Astrocyte (in vitro differentiated cells and primary cell): ENCODE results near the gene SARS2.

Experiments used
- EZH2 ChIP-seq: IDR thresholded peaks from 2 replicates; pipeline ENCODE4 v1.6.1; 2012; ENCODE audit warnings: mild to moderate bottlenecking, low read length, inconsistent platforms; ENCODE audit not compliant: insufficient read depth
- TF ChIP-seq, protein P1 (sequence below): IDR thresholded peaks from 2 replicates; pipeline ENCODE4 v1.5.1; 2011; ENCODE audit warnings: low read depth, mild to moderate bottlenecking, inconsistent platforms, low read length, moderate library complexity; ENCODE audit not compliant: insufficient read depth

DNA sequence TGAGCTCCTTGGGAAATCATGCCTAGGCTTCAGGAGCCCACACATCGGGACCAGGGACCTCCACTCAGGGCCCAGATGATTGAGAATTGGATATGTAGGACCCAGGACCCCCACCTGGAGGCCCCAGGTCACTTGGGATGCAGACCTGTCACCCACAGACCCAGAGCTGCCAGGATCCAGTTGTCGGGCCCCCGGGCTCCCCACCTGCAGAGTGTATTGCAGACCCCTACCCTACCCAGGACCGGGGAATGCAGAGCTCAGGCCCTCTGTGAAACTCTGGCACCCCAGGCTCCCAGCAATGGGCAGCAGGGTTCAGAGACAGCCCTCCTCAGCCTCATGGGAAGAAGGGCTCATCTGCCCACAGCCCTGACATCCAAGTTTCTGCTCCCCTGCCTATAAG lies 24.9 kb downstream of the SARS2 start:
- TF ChIP-seq, protein P1, sequence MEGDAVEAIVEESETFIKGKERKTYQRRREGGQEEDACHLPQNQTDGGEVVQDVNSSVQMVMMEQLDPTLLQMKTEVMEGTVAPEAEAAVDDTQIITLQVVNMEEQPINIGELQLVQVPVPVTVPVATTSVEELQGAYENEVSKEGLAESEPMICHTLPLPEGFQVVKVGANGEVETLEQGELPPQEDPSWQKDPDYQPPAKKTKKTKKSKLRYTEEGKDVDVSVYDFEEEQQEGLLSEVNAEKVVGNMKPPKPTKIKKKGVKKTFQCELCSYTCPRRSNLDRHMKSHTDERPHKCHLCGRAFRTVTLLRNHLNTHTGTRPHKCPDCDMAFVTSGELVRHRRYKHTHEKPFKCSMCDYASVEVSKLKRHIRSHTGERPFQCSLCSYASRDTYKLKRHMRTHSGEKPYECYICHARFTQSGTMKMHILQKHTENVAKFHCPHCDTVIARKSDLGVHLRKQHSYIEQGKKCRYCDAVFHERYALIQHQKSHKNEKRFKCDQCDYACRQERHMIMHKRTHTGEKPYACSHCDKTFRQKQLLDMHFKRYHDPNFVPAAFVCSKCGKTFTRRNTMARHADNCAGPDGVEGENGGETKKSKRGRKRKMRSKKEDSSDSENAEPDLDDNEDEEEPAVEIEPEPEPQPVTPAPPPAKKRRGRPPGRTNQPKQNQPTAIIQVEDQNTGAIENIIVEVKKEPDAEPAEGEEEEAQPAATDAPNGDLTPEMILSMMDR = no peak
- TF ChIP-seq EZH2 = no peak
